Astrocyte of the spinal cord (primary cell): Measurements from ENCODE around the gene CHID1.

ENCODE experiments used
- DNase-seq: peaks from one replicate; pipeline ENCODE4 v3.0.0; 2011; ENCODE audit warnings: low read depth, low spot score
- H3K4me3 ChIP-seq: 2 replicates; pipeline ENCODE4 v1.5.1; 2011; ENCODE audit warnings: low read depth, mild to moderate bottlenecking, low read length, moderate library complexity
- CTCF ChIP-seq: IDR thresholded peaks from 2 replicates; pipeline ENCODE4 v1.5.1; 2012; ENCODE audit warnings: low read depth, mild to moderate bottlenecking, low read length, inconsistent platforms
- in situ Hi-C: cut with HindIII; loops from 2 replicates; pipeline ENCODE4 v1.10.0; 2017; ENCODE audit warnings: low sequenced_read_pairs

CHID1 gene

DNA sequence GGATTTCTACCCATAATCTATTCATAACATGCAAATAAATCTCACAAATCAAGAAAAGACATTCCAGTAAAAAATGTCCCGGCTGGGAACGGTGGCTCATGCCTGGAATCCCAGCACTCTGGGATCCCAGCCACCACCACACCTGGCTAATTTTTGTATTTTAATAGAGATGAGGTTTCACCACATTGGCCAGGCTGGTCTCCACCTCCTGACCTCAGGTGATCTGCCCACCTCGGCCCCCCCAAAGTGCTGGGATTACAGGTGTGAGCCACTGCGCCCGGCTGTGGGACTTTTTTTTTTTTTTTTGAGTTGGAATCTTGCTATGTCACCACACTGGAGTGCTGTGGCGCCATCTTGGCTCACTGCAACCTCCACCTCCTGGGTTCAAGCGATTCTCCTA lies 4.7 kb downstream of the CHID1 start:
- H3K4me3 ChIP-seq: no peak overlapping the region
- DNase-seq: no peak
- no peak for TF ChIP-seq CTCF
- in situ Hi-C loops: no loop called here

DNA sequence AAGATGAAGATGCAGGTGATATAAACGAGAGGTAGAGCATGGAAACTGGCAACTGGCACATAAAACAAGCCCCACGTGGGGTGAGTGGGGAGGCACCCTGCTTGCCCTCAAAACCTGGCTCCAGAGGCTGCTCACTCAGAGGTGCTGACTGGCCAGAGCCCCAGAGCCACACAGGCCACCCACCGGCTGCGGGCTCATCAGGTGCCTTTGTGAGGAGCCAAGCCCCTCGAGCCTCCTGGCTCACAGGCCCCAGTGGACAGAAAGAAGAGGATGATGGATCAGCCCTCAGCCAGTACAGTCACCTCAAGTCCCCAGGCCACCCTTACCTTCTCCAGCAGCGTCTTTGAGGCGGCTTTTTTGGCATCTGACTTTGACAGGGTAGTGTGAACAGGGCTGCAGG lies 6.2 kb downstream of the CHID1 start:
- in situ Hi-C loops: no loop called here
- TF ChIP-seq CTCF: no peak
- H3K4me3 ChIP-seq: no peak overlapping the region
- DNase-seq: no peak

- no peak for DNase-seq
- no peak for TF ChIP-seq CTCF
- in situ Hi-C loops: no loop called here
- no peak overlapping the region for H3K4me3 ChIP-seq
Measured at GRCh38 chr11:901452-902061, 9.1 kb downstream of the CHID1 start.

DNA sequence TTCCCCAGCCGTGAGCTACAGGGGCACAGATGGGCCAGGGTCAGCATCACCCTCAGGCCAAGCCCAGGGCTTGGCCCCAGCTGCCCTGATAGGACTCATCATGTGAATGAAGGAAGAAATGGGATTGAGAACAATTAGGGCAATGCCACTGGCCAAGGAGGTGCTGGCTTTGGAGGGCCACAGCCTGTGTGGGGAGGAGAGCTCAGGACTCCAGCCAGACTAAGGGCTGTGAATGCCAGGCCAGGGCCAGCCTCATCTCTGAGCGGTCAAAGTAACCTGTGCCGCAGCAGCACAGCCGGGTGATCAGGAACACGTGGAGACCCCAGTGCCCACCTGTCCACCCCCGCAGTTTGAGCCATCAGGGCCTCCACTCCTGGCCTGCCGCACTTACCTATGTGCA lies 10.1 kb downstream of the CHID1 start:
- H3K4me3 ChIP-seq: no peak overlapping the region
- in situ Hi-C loops: no loop called here
- no peak for TF ChIP-seq CTCF
- DNase-seq: no peak

DNA sequence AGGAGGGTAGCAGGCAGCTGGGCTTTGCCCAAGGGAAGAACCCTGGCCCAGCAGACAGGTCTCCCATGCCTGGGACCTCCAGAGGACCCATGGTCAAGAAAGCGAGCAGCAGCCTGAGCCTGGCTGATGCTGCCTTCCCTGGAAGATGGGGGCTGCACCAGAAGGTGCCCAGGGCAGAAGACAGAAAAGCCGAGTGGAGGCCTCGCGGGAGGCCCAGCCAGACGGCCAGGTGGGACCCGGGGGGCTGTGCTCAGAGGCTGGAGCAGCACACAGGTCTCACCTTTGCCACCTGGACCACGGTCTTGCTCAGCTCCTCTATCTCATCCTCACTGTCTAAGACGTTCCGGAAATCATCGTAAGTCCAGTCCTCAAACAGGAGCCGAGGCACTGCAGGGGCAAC lies 10.9 kb downstream of the CHID1 start:
- in situ Hi-C loops: no loop called here

DNA sequence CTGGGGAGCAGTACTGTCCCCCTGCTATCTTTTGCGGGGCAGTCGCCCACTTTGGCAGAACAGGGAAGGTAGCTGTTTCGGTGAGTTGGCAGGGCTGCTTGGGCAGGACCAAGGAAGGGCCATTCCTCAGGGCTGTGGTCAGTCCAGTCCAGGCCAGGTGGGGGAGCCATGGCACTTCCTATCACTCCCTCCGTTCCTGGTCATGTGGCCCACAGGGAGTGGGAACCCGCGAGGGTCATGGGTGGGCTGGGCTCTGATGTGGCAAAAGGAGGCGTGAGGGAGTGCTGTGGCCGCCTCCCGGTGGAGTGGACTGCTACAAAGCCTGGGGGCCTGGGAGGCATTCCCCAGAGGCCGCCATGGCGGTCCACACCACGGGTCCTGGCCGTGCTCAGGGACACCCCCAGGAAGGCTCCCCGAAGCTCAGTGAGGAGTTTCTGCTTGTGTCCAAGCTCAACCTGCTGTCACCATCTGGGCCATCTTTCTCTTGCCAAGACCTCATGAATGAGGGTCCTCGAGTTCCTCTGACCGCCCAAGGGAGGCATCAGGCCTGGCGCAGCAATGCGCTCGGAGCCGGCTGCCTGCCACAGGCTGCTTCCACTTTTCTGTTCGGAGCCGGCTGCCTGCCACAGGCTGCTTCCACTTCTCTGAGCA lies 11.9 kb downstream of the CHID1 start:
- no peak overlapping the region for H3K4me3 ChIP-seq
- peak; percentile 39 for TF ChIP-seq CTCF
- DNase-seq: no peak
- in situ Hi-C loops: no loop called here

More for the DNA sequence above, 10.9 kb downstream of the CHID1 start:
- H3K4me3 ChIP-seq: no peak overlapping the region
- no peak for DNase-seq
- no peak for TF ChIP-seq CTCF
